ENCODE measurements around the gene PDE1A.
"Not testable (repeated sequence)": the region's sequence is repeated elsewhere in the genome, so short reads cannot be mapped to it uniquely, and the experiment has no call there.

Gene PDE1A

DNA sequence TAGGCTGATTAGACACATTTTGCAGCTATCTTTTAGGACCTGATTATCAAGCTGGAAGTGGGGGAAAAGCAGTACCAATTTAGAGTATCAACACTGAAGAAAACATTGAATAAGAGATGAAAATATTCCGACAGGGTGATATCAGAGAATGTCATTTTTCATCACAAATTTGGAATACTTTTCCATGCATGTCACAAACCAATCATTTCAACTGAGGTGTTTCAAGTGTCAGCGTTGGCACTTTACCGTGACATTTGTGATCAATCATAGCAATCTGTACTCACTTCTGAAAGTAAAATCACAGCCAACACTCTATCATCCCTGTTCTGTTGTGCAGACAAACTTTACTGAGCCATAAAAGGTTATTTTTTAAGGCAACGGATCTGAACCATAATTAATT lies 75.4 kb downstream of the PDE1A start:
- DNase-seq, result no peak

DNA sequence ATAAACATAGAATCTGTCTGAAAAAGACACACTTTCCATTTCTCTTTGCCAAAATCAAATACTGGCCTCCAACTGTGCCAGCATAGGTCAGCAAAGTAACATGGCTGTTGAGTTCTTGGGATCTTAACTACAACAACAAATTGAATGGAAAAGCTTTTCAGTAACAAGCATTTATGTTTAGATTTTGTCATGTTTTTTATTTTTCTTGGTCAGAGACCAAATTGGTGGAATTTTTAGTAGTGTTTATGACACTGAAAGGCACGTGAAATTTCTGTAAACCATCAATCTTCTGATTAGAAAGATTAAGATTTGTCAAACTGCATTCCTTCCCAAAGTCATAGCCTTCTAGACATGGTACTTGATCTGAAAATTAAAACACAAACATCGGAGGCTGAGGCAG lies 77.6 kb downstream of the PDE1A start:
- no peak for DNase-seq

DNA sequence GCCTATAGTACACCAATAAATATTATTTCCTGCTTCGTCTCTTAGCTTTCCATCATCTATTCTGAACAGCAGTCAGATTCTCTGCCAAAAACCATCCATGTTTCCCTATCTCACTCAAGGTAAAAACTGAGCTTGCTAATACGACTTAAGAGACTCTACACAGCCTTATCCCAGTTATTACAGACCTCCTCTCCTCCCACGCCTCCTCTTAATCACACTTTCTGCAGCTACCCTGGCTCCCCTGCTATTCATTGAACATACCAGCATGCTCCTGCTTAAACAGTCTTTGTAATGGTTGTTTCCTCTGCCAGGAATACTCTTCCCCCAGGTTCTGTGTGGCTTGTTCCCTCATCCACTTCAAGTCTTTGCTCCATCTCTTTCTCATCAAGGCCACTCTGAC lies 81.5 kb downstream of the PDE1A start:
- no peak for DNase-seq

DNA sequence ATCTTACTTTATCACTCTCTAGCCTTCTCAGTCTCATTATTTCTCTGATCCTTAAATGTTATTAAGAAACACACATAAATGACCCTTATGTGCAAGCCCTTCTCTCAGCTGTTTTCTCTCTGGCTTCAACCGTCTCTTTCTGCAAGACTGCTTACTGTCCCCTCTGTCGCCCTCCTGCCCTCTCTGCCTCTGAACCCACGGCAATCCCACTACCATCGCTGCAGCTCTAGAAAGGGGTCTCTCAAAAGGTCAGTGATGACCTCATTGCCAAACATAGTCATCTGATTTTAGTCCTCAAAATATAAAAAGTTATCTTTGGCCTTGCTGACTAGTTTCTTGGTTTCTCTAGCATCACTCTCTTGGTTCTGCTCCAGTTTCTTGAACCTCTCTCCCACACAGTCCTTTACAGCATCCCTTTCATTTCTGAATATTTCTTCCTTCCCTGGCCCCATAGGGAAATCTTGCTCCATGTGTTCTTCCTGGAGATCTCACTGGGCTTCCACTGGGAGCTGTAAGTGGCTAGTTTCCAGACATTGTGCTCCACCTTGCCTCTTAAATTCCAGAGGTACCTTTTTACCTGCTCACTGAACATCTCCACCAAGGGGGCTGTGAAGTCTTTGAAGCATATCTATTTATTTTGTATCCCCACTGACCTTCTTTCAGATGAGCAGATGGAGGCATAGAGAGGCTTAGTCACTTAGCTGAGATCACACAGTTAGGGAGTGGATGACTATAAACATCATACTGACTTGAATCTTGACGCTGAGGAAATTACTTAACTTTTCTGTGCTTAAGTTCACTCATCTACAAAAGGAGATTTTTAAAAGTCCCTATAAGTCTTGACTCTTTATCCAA lies 96.2 kb downstream of the PDE1A start:
- DNase-seq, result no peak

DNA sequence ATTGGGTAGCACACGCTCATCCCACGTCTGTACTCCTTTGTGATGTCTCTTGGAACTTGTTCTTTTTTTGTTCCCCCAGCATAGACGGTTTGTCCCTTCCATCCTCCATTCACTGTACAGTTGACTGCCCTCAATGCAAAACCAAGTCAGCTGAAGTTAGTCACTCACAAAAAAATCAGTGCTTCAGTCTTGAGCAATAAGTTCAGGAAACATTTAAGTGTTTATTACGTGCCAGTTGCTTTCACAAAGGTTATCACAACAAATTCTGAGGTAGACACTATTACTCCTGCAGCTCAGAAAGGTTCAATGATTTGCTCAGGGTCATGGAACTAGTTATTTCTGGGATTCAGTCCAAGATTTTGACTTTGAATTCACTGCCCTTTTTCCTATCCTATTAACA lies 102.2 kb downstream of the PDE1A start:
- peak; percentile 45 for DNase-seq

DNA sequence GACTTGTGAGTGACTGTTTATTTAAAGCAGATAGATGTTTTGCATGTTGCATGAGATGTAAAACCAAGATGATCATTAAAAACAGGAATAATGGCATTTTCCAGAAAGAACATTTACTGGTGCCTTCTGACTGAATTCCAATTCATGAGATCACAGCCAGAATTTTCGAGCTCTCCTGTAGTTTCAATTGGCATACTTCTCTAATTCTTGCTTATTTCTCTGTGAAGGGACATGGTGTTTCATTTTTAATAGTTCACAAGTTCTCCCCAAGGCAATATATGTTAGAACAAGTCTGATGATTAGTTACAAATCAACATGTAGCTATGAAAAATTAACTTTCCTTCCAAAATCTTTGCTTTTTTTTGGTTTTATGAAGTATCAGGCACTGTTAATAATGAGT lies 105.7 kb downstream of the PDE1A start:
- peak; percentile 31 for DNase-seq

DNA sequence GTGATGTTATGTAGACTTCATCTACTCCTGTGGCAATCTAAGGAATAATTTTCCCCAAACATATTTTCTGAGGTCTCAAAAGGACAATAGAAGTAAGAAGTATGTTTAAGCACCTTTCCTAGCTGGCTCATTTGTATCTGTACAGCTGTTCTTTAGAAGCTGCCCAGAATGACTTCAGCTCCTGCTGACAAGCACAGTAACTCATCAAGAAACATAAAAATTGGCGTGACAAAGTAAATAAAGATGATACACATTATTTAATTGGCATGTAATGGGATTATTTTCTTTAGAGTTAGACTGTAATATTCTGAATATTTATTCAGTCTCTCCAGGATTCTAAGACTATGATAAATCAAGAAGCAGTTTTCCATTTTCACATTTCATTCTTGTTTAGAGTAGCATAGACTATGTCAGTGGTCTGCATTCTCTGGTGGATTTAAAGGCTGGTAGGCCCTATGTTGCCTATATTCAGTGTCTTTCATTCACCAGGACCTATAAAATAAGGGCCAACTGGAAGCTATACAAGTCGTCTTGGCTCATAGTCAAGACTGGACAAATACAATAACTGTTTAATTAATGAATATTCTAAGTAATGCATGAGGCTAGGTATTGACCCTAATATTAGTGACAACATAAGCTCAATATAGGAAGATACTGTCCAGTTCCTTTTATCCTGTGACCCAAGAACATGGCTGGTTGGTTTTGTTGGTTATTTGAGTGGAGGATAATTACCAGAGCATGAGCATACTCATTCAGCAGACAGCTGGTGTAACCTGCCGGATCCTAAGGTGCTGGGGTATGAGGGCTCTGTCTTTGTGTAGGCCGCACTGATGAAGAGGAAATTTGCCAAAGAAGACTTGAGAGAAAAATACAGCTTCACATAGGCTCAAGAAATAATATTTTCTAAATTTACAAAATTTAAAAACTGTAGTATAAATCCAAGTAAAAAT lies 107.0 kb downstream of the PDE1A start:
- DNase-seq, result peak; percentile 87

DNA sequence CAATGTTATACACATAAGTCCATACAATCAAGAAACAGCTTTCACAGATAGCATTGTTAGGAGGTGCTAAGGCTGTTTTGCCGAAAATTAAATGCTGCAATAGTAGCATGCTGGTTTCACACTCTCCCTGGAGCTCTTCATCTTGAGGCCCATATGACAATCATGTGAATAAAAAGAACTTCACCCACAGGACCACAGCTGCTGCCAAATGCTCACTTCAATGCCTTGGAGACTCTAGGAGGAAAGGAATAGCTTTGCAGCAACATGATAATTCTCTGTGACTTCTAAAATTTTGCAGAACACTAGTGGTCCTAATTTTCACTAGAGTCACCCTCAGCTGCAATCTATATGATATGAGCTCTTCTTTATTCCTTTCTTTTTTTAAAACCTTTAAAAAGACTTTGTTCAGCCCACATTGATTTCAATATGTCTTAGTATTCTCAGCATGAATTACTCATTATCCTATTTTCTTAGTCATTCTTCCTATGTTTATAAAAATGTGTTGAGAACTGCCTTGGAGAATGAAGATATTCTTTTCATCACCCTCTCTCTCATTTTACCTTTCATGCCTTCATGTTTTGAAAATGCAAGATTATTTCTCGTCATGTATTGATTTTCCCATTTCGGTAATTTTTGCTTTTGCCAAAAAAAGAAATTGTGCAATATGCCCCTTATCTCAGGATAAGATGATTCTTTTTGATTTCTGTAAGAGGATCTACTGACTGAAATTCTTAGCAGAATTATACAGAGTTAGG lies 108.2 kb downstream of the PDE1A start:
- peak; percentile 43 for DNase-seq

DNA sequence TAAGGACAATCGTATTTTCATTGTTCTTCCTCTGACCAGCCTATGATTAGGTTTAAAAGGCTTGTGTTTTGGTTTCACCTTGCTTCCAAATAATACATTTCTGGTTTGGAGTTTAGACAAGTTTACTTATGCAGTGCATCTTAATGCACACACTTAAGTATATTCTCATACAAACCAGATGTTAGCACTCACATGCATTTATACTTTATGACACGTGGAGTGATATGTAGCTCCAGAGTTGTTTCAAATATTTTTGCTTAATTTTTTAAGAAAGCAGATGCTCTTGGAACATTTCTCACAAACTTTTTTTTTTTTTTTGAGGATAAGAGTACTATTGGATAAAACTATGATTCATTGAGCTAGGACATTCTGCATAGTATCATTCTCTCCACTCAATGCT lies 109.9 kb downstream of the PDE1A start:
- no peak for DNase-seq

DNA sequence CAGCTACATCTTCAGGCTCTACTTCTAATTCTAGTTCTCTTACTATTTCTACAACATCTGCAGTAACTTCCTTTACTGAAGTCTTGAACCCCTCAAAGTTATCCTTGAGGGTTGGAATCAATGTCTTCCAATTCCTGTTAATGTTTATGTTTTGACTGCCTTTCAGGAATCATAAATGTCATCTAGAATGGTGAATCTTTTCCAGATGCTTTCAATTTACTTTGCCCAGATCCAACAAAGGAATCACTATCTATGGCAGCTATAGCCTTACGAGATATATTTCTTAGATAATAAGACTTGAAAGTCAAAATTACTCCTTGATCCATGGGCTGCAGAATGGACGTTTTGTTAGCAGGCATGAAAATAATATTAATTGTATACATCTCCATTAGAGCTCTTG lies 123.9 kb downstream of the PDE1A start:
- no peak for DNase-seq

DNA sequence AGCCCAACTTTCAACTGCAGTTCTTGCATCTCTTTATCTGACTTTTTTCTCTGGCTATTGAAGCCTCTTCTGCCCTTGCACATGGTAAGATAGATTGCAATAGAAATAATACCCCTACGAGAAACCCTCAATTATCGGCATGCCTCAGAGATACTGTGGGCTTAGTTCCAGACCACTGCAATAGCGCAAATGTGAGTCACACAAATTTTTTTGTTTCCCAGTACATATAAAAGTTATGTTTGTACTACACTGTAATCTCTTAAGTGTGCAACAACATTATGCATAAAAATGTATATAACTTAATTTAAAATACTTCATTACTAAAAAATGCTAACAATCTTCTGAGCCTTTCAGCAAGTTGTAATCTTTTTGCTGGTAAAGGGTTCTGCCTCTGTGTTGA lies 124.7 kb downstream of the PDE1A start:
- no peak for DNase-seq

DNA sequence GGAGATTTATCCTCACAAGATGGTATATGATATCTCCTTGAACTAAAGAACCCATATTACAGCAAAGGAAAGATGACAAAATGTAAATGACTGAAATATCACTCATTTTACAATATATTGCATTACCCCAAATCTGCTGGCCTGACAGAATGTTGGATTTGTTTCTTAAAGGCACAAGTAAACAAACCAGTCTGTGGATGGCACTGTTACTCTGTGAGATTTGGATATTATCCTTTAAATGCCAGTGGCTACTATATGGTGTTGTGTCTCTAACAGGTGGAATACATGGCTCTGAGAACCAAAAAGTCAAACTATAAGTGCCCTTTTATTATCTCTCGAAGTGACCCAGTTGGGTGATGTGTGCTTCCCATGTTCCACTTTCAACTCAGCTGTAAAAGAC lies 125.7 kb downstream of the PDE1A start:
- peak; percentile 24 for DNase-seq

DNA sequence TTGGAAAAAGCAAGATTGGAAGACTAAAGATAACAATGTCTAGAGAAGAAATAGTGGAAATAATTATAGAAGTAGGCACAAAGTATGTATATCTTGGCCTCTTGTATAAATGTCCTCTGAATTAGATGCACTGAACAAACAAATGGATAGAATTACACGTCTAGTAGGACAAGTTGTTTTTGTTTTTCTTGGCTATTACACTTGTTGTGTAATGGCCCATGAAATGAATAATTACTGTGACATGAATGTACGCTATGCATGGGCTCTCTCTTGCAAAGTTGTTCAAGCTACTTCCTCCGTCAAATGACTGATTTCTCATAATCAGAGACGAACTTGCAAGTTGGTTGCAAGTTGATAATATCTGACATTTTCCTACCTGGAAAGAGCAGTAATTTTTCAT lies 126.2 kb downstream of the PDE1A start:
- peak; percentile 93 for DNase-seq

DNA sequence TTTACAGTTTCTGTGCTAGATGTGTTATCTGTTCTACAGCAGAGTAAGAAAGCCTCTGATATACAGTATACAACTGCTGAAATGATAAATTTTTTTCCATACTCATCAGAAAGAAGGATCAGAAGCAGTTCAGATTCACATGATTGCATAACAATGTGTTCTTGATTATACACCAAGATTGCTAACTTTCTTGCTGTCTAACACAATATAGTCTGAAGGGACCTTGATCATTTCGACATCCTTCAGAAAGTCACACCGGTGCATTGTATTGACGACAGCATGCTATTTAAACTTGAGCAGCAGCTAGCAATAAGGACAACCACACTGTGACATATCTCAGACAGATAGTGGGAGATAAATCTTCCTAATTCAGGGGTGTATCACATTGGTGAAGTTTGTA lies 127.2 kb downstream of the PDE1A start:
- DNase-seq, result no peak

DNA sequence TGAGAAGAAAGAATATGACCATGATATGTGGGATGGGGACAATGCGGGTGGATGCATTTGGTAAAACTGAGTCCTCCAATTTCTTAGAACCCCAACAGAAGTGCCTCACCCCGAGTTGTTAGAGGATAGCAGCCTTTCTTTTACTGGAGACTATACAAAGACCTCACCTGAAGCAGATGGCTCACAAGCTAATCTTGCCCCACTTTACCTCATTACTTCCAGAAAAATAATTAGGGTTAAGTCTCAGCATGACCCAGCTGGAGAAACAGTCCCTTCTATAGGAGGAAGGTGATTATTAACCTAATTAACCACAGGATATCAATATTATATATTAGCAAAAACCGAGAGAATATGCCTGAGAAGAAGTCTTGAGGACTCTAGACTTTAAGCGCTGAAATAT lies 128.4 kb downstream of the PDE1A start:
- no peak for DNase-seq

DNA sequence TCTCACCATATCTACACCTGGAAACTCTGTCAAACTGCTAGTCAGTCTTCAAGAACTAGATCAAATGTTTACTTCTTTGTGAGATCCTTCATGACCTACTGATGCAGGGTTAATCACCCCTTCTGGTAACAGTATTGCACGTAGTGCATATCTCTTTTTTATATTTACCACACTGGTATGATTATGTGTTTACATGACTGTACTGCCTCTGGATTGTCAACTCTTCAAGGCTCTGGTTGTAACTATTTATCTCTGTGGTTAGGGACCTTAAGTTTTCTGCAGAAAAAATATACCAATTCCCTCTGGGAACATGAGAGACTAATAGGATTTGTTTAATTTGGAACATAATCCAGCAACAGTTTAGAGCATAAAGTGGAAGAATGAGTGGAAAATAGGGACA lies 135.5 kb downstream of the PDE1A start:
- DNase-seq, result no peak

DNA sequence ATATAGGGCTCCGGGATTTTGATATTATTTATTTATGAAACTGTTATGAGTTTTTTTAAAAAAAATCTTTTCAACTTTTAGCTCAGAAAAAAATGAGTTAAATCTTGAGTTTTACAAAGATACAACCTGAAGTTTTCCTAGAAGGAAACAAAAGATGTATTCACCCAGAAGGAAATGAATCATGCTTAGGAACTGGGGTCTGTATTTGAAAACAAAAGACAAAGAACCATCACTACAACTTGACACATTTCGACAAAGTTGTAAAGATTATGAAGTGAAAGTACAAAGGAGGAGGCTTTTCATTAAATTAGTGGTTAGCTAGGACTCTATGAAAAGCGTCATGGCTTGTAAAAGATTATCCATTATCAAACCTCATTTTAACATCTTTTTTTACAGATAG lies 143.3 kb downstream of the PDE1A start:
- no peak for DNase-seq

DNA sequence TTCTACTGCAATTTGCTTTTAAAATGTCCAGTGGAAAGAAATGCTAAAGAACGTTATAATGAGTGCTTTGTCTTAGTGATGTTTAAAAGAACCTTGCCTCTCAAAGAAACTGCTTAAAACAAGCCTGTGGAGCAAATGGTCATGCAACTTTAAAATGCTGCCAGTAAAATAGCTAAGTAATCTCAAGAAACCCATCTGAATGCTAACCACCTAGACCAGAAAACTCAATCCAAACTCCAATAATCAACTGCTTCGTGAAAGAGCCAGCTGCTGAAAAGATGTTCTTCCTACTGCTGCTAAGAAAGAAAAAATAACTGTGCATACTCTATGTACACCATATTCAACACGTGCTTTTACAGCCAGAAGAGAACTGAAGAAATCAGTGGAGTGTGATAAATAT lies 145.6 kb downstream of the PDE1A start:
- DNase-seq, result no peak

DNA sequence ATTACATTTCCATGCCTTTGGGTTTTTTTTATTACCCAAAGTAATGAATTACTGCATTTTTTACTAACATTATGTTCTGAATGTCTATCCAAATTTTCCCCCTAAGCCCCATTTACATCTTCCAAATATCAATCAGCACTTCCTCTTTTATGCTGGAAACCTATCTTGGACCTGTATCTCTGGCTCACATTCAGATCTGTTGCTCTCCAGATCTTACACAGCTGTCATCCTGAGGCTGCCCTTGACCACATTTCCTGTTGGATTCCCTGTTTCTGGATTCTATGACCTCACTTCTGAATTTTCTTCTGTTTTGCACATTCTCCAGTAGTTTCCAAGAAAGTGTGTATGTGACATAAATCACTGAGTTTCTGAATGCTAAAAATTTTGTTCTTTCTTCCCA lies 146.7 kb downstream of the PDE1A start:
- DNase-seq, result peak; percentile 77

DNA sequence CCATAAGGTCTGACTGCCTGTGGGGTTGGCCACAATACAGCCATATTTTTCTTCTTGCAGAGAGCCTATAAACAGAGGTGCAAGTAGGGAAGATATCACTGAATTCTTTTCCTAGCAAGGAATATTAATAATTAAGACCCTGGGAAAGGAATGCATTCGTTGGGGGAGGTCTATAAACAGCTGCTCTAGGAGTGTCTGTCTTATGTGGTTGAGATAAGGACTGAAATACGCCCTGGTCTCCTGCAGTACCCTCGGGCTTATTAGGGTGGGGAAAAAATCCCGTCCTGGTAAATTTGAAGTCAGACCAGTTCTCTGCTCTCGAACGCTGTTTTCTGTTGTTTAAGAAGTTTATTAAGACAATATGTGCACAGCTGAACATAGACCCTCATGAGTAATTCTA lies 150.2 kb downstream of the PDE1A start:
- not testable (repeated sequence) for DNase-seq

DNA sequence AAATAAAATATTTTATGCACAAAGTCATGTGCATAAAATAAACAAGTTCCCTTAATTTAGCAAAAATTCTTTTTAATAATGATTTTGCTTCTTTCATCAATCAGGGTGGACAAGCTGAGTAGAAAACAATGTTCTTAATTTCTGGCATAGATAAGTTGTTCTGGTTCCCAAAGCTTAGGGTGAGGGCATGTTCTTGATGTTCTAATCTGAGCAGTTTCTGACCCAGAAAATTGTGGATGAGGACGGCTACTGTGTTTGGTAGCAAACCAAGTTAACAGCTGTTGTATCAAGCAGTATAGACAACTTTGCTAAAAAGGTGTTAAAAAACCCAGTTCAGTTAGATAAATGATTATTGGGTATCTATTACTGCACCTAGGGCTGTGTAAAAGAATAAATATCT lies 158.9 kb downstream of the PDE1A start:
- DNase-seq, result no peak

DNA sequence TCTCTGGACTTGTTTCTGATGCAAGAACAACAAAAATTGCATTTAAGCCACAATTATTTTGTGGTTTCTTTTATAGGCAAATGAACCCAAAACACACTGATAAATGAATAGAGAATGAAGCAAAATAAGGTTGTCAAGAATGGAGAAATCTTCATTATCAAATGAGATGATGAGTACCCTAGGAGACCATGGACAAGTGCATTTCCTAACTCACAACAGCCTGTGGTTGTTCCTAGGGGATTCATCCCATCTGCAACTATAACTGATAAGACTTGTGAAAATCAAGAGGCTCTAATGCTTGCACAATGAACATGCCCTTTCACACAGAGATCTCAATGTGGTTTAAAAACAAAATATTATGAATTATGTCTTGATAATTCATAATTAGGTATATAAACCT lies 159.9 kb downstream of the PDE1A start:
- no peak for DNase-seq

DNA sequence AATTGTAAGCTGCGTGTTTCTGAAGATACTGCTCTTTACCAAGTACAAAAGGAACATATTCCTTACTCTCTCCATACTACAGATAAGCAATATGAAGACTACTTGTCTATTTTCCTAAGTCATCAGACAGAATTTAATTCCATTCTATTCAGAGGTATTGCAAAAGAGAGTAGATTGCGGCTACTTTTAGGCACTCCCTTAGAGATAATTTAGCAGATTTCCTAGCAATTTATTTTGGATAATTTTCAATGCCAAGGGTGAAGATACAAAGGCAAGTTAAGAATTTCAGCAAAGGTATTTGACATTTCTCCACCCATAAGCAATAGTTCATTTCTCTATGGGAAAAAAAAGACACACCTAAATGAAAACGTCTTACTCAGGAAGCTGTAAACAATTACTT lies 161.1 kb downstream of the PDE1A start:
- DNase-seq, result no peak
